GM21390 (cell line): ENCODE measurements around the gene CFLAR.
"Not testable (repeated sequence)": the region's sequence is repeated elsewhere in the genome, so short reads cannot be mapped to it uniquely, and the experiment has no call there.

ENCODE experiments used
- ATAC-seq: cut with Tn5 transposase; IDR thresholded peaks from one replicate; pipeline ENCODE4 v1.9.1; 2021; ENCODE audit not compliant: unreplicated experiment

Gene CFLAR

GRCh38 chr2:201174687-201175086 lies 58.7 kb downstream of the CFLAR start:
- ATAC-seq: no peak

- no peak for ATAC-seq
These were observed 60.1 kb downstream of the CFLAR start for GRCh38 chr2:201176081-201176481.

GRCh38 chr2:201180010-201180409 lies 64.0 kb downstream of the CFLAR start:
- no peak for ATAC-seq

- ATAC-seq: peak; percentile 81
These were observed 66.8 kb downstream of the CFLAR start, which contains the start of gene CASP10 for GRCh38 chr2:201182650-201183364. Gene CASP10 (plus strand): TSS chr2:201183141. CDS start chr2:201185778, 2,637 bp downstream.

GRCh38 chr2:201183365-201183727 lies 67.4 kb downstream of the CFLAR start:
- ATAC-seq: no peak

GRCh38 chr2:201183835-201184234 lies 67.9 kb downstream of the CFLAR start:
- not testable (repeated sequence) for ATAC-seq

- not testable (repeated sequence) for ATAC-seq
These were observed 68.3 kb downstream of the CFLAR start for GRCh38 chr2:201184248-201184647.

- no peak for ATAC-seq
These were observed 69.9 kb downstream of the CFLAR start for GRCh38 chr2:201185863-201186262.

- ATAC-seq: no peak
These were observed 71.0 kb downstream of the CFLAR start for GRCh38 chr2:201186982-201187381.

GRCh38 chr2:201188449-201188848 lies 72.5 kb downstream of the CFLAR start:
- ATAC-seq: no peak

GRCh38 chr2:201191132-201191875 lies 75.3 kb downstream of the CFLAR start:
- peak; percentile 39 for ATAC-seq

GRCh38 chr2:201194097-201194496 lies 78.1 kb downstream of the CFLAR start:
- ATAC-seq: peak; percentile 93

GRCh38 chr2:201195331-201195730 lies 79.4 kb downstream of the CFLAR start:
- no peak for ATAC-seq

GRCh38 chr2:201196003-201196402 lies 80.0 kb downstream of the CFLAR start:
- ATAC-seq: no peak

- no peak for ATAC-seq
These were observed 80.8 kb downstream of the CFLAR start for GRCh38 chr2:201196803-201197202.

- ATAC-seq: no peak
These were observed 81.8 kb downstream of the CFLAR start for GRCh38 chr2:201197781-201198180.

- no peak for ATAC-seq
These were observed 83.9 kb downstream of the CFLAR start for GRCh38 chr2:201199847-201200246.

- ATAC-seq: no peak
These were observed 84.4 kb downstream of the CFLAR start for GRCh38 chr2:201200345-201200744.

- ATAC-seq: no peak
These were observed 85.4 kb downstream of the CFLAR start for GRCh38 chr2:201201371-201201770.

GRCh38 chr2:201203916-201204654 lies 88.1 kb downstream of the CFLAR start:
- ATAC-seq: no peak

- no peak for ATAC-seq
These were observed 88.9 kb downstream of the CFLAR start for GRCh38 chr2:201204655-201205514.
